TTC549 (cell line): ENCODE measurements around the gene MB21D2.

Experiments used
- FAIRE-seq: peaks from 2 replicates; lab custom pipeline; 2012; peaks lifted over from hg19 to GRCh38; lab: Jason Lieb, UNC

MB21D2 gene

GRCh38 chr3:192831801-192832347 is 85.8 kb downstream of the MB21D2 start:
- no peak for FAIRE-seq

DNA sequence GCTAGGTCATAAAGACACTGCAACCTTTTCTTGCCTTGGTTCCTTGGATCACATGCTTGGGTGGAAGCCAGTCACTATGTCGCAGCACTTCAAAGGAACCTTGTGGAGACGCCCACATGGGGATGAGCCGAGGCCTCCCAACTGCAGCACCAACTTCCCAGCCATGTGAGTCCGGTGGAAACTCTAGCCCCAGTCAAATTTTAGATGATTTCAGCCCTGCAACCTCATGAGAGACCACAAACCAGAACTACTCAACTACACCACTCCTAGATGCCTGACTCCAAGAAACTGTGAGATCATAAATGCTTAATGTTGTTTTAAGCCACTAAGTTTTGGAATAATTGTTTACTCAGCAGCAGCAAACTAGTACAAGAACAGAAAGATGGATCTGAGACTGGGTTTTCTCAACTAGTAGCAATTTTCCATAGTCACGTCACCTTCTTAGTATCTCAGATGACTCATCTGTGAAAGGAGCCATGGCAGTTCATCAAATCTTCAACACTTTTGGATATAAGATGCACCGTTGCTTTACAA is 86.5 kb downstream of the MB21D2 start:
- no peak for FAIRE-seq

GRCh38 chr3:192830291-192831110 is 87.2 kb downstream of the MB21D2 start:
- no peak for FAIRE-seq

GRCh38 chr3:192827863-192828594 is 89.6 kb downstream of the MB21D2 start:
- no peak for FAIRE-seq

DNA sequence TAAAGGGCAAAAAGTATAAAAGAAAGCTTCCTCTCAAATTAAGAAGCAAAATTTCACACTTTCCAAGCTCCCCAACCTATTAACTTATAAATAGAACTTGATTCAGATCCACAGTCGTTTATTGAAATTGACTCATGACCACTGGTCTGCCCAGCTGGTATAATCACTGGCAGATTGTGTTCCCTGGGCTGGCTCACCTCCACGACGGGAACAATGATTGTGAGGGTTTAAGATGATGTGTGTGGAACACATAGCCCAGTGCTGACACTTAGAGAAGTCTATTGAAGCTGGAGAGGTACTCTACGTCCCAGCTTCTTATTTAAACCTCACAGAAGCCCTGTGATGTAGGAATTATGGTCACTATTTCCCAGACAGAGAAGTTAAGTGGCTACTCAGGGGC is 90.4 kb downstream of the MB21D2 start:
- FAIRE-seq: no peak

- FAIRE-seq: no peak
Observed at GRCh38 chr3:192826214-192827006, 91.2 kb downstream of the MB21D2 start.

- FAIRE-seq: no peak
Observed at GRCh38 chr3:192825657-192826200, 91.9 kb downstream of the MB21D2 start.

DNA sequence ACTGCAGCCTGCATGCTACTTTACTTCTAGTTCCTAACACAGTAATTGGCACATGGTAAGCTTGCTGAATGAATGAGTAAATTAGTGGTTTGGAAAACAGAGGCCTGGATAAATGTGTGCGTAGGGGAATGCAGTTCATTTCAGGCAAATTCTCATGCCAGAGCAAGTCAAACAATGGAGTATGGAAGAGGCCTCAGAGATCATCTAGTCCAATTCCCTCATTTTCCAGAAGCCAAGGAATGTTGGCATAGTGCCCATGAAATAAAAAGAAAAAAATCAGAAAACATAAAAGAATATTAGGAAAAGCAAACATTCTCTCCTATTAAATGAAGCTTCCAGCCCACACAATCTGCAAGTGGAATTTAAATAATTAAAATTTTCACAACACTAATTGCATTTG is 92.4 kb downstream of the MB21D2 start:
- no peak for FAIRE-seq

DNA sequence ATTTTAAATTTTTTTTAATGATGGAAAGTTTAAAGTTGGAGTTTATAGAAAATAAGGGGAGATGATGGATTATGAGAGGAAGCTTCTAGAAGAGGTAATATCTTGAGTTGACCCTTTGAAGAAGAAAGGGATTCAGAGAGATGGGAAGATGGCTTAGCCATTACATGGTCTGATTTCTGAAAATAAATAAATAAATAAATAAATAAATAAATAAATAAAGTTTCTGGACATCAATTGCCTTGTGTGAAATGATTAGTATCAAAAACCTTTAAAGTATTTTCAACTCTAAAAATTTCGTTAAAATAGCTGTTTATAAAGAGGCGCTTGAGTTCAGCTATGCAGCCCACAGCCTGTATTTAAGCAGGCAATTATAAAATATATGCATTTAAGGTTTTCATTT is 93.3 kb downstream of the MB21D2 start:
- no peak for FAIRE-seq

DNA sequence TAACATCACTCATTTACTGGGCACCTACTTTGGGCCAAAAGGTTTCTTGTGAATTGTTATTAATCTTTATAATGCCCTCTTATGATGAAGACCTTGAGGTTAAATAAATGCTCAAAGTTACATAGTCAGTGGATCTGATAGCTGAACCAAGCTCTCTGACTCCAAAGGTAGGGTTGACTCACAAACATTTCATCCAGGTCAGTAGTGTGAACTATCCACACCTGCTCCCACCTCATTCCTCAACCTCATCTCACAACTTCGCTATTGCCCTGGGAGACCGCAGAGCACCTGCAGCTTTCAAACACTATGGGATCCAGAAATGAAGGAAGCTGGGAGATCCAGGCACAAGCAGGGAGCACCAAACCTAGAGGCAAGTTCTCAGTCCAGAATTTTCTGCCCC is 96.5 kb downstream of the MB21D2 start:
- no peak for FAIRE-seq

GRCh38 chr3:192820161-192820560 is 97.5 kb downstream of the MB21D2 start:
- FAIRE-seq: no peak

DNA sequence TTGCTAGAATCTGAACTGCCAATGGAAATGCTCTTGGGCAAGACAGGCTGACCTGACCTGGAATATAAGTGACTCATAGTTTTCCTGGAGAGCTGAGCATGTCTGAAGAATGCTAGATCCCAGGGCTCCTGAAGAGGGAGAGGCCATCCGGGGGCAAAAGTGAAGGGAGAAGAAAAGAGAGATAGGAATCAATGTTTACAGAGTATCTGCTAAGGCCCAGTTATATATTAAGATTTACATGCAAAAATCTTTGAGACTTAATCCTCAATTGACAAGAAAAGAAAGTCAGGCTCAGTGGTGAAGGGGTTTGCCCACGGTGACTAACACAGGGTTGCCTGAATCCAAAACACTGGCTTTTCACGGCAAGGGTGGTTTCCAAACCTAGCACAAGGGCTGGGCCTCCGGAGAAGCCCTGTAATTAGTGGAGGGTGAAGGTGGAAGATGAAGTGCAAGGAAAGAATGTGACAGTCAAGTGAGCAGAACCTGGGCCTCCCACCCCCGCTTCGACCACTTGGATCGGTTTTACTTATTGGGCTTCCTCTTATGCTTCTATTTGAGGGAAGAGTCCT is 98.6 kb downstream of the MB21D2 start:
- no peak for FAIRE-seq

DNA sequence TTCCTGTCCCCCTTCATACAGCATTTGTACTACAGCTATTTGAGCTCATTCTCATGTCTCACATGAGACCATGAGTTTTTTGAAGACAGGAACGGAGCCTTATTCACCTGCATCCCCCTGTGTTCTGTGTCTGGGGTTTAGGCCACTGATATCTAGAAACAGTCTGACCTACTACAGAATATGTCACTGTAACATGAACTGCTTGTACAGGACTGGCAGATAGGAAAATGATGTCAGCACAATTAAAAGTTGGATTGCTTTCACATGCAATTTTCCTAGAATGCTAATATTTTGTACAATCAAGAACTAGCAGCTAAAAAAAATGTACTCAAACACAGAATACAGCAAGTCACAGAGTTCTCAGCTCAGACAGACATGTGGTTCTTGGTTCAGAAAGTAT is 99.5 kb downstream of the MB21D2 start:
- no peak for FAIRE-seq

GRCh38 chr3:192817506-192817905 is 100.2 kb downstream of the MB21D2 start:
- FAIRE-seq: no peak

GRCh38 chr3:192817053-192817452 is 100.6 kb downstream of the MB21D2 start:
- FAIRE-seq: no peak

DNA sequence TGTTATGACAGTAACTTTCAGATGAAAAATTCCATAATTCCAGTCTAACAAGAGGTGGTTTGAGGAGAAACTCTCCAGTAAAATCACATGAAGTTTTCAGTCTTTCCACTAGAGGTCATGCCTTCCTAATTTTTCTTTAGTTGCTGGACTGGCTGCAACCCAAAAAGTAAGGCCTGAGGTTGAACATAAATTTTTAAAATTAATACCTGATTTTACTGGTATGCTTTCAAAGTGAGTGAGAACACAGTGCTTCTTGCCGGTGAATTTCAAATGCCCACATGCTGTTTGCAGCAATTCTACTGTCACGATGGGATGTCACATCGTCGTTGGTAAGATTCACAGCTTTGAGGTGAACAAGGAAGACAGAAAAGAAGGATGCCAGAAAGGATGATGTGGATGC is 101.3 kb downstream of the MB21D2 start:
- peak; percentile 65 for FAIRE-seq

DNA sequence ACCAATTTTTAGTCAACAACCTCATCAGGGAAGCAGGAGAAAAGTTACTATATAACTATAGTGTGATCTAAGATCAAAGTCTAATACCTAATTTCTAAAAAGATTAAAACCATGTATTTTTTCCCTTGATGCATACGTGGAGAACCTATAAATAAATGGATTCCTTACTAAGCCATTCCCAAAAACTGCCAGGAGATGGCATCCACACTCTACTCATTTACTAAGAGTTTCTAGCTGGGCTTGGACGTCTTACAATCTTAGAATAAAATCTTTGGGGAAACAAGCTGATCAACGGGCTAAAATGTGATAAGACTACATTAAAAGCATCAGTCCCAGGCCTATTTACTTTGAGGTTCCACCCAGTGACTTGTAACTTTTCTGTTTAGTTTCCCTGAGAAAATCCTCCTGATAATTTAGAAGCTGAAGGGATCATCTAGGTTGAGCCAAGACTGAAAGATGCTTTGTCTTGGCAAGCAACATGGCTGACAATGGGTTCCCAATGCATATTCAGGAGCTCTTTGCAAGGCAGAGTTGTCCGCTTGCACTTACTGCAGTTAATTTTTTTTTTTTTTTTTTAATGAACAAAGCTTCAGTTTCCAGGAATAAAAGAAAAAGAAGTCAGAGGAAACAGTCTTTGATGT is 104.8 kb downstream of the MB21D2 start:
- FAIRE-seq: peak; percentile 26

DNA sequence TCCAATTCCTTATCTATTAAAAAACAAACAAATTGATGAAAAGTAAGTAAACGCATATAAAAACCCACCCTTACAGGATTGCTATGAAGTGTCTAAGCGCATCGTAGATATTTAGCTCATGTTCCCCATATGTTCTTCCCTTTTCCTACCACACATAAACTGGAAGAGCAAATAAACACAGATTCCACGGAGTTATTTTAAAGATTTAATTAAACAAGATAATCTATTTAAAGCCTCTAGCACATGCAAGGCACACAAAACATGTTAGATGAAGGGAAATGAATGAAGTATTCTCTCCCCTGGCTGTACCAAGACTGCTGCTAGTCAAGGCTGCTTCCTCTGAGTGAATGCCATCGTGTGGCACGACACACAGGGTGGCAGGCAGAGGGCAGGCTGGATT is 111.9 kb downstream of the MB21D2 start:
- no peak for FAIRE-seq

GRCh38 chr3:192804502-192804901 is 113.2 kb downstream of the MB21D2 start:
- no peak for FAIRE-seq

GRCh38 chr3:192802957-192803899 is 114.4 kb downstream of the MB21D2 start:
- FAIRE-seq: peak; percentile 56
